ENCODE measurements around the gene TSEN54. TPM values are rescaled to one million over a fixed set of nuclear protein-coding genes. Genes with fewer than 3 reads are reported as not detected.
A peak's percentile ranks its signal among the peaks of the same experiment; 100 is the strongest.
"Not testable (repeated sequence)": the region's sequence is repeated elsewhere in the genome, so short reads cannot be mapped to it uniquely, and the experiment has no call there.

Gene TSEN54
- total RNA-seq, 6 experiments from 2014 or later, result 8.5 to 13.6 (median 10.2) TPM

DNA sequence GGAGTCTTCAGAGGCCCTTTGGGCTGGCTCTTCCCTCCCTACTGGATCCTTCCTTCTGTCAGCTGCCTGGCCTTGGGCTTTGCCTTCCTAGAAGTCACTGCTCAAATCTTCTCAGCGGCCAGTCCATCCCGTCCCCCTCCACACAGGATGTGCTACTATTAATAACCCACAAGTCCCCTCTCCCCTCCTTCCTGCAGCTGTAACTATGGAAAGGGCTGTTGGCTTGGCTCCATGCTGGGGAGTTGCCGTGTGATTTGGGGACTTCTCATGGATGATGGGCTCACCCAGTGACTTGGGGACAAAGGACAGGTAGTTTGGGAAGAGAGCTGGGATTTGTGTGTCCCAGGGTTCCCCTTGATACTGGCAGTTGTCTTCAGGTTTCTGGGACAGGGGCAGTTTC is 40.5 kb upstream of the TSEN54 start:
- ATAC-seq, result peak; percentile 47 to 69 (median 60)
- intact Hi-C loops (cut with DNase I), result no loop called here

GRCh38 chr17:75476271-75476671 is 40.1 kb upstream of the TSEN54 start:
- Histone ChIP-seq H3K4me1 (peaks cover 0 to 20% (median 0%) of the 10 kb centered on the region in 4 donors), H3K9me3 (no peaks in the 10 kb centered on the region), H3K36me3 (peaks cover 0 to 7% (median 3%) of the 10 kb centered on the region in 4 donors), H3K4me3 (no peak overlapping the region), H3K27me3 (no peaks in the 10 kb centered on the region), H3K27ac (peak overlapping the region; percentile 26 to 48 (median 47))
- WGBS (ENCODE audit: insufficient coverage, low coverage, low lambda C conversion rate, missing lambda C conversion rate), result 63% methylated on average over 7 of the region's 8 CpGs
- ATAC-seq (peak; percentile 20 to 46 (median 30)), DNase-seq (no peak)
- TF ChIP-seq POLR2A (IDR thresholded peaks at IDR 0.05), result no peak
- TF ChIP-seq CTCF (IDR thresholded peaks at IDR 0.05), result no peak
- intact Hi-C loops (cut with DNase I), result no loop called here

More for the DNA sequence above, 40.5 kb upstream of the TSEN54 start:
- WGBS (ENCODE audit: insufficient coverage, low coverage, low lambda C conversion rate, missing lambda C conversion rate), result no CpG with 5 or more reads among the region's 3 CpGs
- DNase-seq, result no peak
- Histone ChIP-seq H3K27ac (peak overlapping the region; percentile 26 to 53 (median 47)), H3K9me3 (no peaks in the 10 kb centered on the region), H3K27me3 (no peaks in the 10 kb centered on the region), H3K36me3 (peaks cover 0 to 7% (median 3%) of the 10 kb centered on the region in 4 donors), H3K4me1 (peaks cover 0 to 20% (median 0%) of the 10 kb centered on the region in 4 donors), H3K4me3 (no peak overlapping the region)
- TF ChIP-seq CTCF (IDR thresholded peaks at IDR 0.05) (no peak), POLR2A (IDR thresholded peaks at IDR 0.05) (no peak)

GRCh38 chr17:75476752-75477489 is 39.4 kb upstream of the TSEN54 start:
- no peak for TF ChIP-seq POLR2A (IDR thresholded peaks at IDR 0.05)
- no peak for TF ChIP-seq CTCF (IDR thresholded peaks at IDR 0.05)
- Histone ChIP-seq H3K36me3 (peaks cover 0 to 7% (median 3%) of the 10 kb centered on the region in 4 donors), H3K9me3 (no peaks in the 10 kb centered on the region), H3K27me3 (no peaks in the 10 kb centered on the region), H3K4me3 (no peak overlapping the region), H3K4me1 (peaks cover 0 to 16% (median 0%) of the 10 kb centered on the region in 4 donors), H3K27ac (peak overlapping the region in 2 of 3 donors; percentile 34 to 48)
- 64% methylated on average over 4 of the region's 11 CpGs for WGBS (ENCODE audit: insufficient coverage, low coverage, low lambda C conversion rate, missing lambda C conversion rate)
- DNase-seq (no peak), ATAC-seq (peak; percentile 36 to 61 (median 50))
- intact Hi-C loops (cut with DNase I), result no loop called here

DNA sequence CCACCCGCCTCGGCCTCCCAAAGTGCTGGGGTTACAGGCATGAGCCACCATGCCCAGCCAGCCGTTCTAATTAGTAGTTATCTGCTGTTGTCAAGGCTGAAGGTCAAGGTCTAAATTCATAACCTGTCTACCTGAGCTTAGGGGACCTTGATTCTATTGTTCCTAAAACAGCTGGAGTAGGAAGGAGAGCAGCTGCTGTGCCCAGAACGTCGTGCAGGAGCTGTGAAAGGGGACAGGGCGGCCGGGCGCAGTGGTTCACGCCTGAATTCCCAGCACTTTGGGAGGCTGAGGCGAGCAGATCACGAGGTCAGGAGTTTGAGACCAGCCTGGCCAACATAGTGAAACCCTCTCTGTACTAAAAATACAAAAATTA is 38.9 kb upstream of the TSEN54 start:
- H3K27me3 ChIP-seq; DNase-seq; intact Hi-C loops (cut with DNase I); H3K36me3 ChIP-seq; H3K9me3 ChIP-seq; H3K4me3 ChIP-seq; ATAC-seq: not testable (repeated sequence)
- Histone ChIP-seq H3K27ac (peak overlapping the region in 2 of 3 donors; percentile 34 to 48), H3K4me1 (peaks cover 0 to 11% (median 0%) of the 10 kb centered on the region in 4 donors)
- WGBS (ENCODE audit: insufficient coverage, low coverage, low lambda C conversion rate, missing lambda C conversion rate), result 17% methylated on average over 1 of the region's 11 CpGs

DNA sequence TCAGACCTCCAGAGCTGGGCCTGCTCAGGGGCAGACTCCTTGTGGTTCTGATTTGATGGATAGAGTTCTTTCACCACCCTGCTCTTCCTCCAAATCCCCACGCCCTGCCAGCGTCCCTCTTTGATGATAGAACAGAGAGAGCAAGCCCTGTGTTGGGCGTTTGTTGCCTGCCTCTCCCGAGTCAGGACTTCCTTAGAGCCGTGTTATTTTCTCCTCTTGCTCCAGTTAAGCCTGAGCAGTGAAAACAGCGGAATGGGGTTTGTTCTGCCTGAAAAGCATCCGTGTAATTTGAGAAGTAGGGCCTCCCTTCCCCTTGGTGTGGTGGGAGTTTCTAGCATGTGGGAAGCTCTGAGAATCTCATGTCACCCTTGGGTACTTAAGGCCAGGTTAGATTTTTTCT is 37.8 kb upstream of the TSEN54 start:
- DNase-seq, result no peak
- ATAC-seq, result no peak
- intact Hi-C loops (cut with DNase I), result no loop called here
- Histone ChIP-seq H3K9me3 (no peaks in the 10 kb centered on the region), H3K4me1 (peaks cover 0 to 9% (median 0%) of the 10 kb centered on the region in 4 donors), H3K27ac (no peak overlapping the region), H3K4me3 (no peak overlapping the region), H3K36me3 (peaks cover 0 to under 1% (median 0%) of the 10 kb centered on the region in 4 donors), H3K27me3 (no peaks in the 10 kb centered on the region)
- no peak for TF ChIP-seq CTCF (IDR thresholded peaks at IDR 0.05)
- no peak for TF ChIP-seq POLR2A (IDR thresholded peaks at IDR 0.05)
- 83% methylated on average over 7 of the region's 7 CpGs for WGBS (ENCODE audit: insufficient coverage, low coverage, low lambda C conversion rate, missing lambda C conversion rate)
